ENCODE measurements around the gene DOCK3. TPM values are rescaled to one million over a fixed set of nuclear protein-coding genes. Genes with fewer than 3 reads are reported as not detected.

DOCK3 gene
- polyA plus RNA-seq, 1 donor: 0.81 TPM

GRCh38 chr3:51336261-51336660 is 661.5 kb downstream of the DOCK3 start:
- Histone ChIP-seq H3K27me3 (ENCODE audit: control insufficient read depth, insufficient read depth, low read length) (no peaks in the 10 kb centered on the region), H3K9me3 (ENCODE audit: control insufficient read depth, low read depth, low read length) (no peaks in the 10 kb centered on the region), H3K4me1 (ENCODE audit: control insufficient read depth, insufficient read depth, low read length) (peaks cover 4% of the 10 kb centered on the region), H3K4me3 (ENCODE audit: low read length) (no peak overlapping the region), H3K36me3 (ENCODE audit: control insufficient read depth, insufficient read depth, low read length) (no peaks in the 10 kb centered on the region), H3K27ac (ENCODE audit: low read length) (no peak overlapping the region)
- WGBS (ENCODE audit: insufficient coverage, low lambda C conversion rate): no CpG with 5 or more reads among the region's 1 CpG
- DNase-seq: no peak

GRCh38 chr3:51337666-51338065 is 662.9 kb downstream of the DOCK3 start:
- H3K4me1 ChIP-seq (ENCODE audit: control insufficient read depth, insufficient read depth, low read length): peaks cover 4% of the 10 kb centered on the region
- no peak overlapping the region for H3K27ac ChIP-seq (ENCODE audit: low read length)
- no CpG with 5 or more reads among the region's 1 CpG for WGBS (ENCODE audit: insufficient coverage, low lambda C conversion rate)
- no peaks in the 10 kb centered on the region for H3K9me3 ChIP-seq (ENCODE audit: control insufficient read depth, low read depth, low read length)
- H3K4me3 ChIP-seq (ENCODE audit: low read length): no peak overlapping the region
- no peak for DNase-seq
- no peaks in the 10 kb centered on the region for H3K27me3 ChIP-seq (ENCODE audit: control insufficient read depth, insufficient read depth, low read length)
- H3K36me3 ChIP-seq (ENCODE audit: control insufficient read depth, insufficient read depth, low read length): no peaks in the 10 kb centered on the region

GRCh38 chr3:51338632-51339031 is 663.9 kb downstream of the DOCK3 start:
- Histone ChIP-seq H3K9me3 (ENCODE audit: control insufficient read depth, low read depth, low read length) (no peaks in the 10 kb centered on the region), H3K4me3 (ENCODE audit: low read length) (no peak overlapping the region), H3K27me3 (ENCODE audit: control insufficient read depth, insufficient read depth, low read length) (no peaks in the 10 kb centered on the region), H3K27ac (ENCODE audit: low read length) (no peak overlapping the region), H3K36me3 (ENCODE audit: control insufficient read depth, insufficient read depth, low read length) (no peaks in the 10 kb centered on the region), H3K4me1 (ENCODE audit: control insufficient read depth, insufficient read depth, low read length) (peaks cover 4% of the 10 kb centered on the region)
- WGBS (ENCODE audit: insufficient coverage, low lambda C conversion rate): 100% methylated on average over 1 of the region's 3 CpGs
- no peak for DNase-seq

- peak; percentile 18 to 29 for DNase-seq
- H3K4me3 ChIP-seq (ENCODE audit: low read length): no peak overlapping the region
Measured at GRCh38 chr3:51340013-51340829, 665.5 kb downstream of the DOCK3 start.

GRCh38 chr3:51340989-51341636 is 666.4 kb downstream of the DOCK3 start:
- DNase-seq: no peak
- H3K27me3 ChIP-seq (ENCODE audit: control insufficient read depth, insufficient read depth, low read length): no peaks in the 10 kb centered on the region
- no peaks in the 10 kb centered on the region for H3K36me3 ChIP-seq (ENCODE audit: control insufficient read depth, insufficient read depth, low read length)
- no peaks in the 10 kb centered on the region for H3K9me3 ChIP-seq (ENCODE audit: control insufficient read depth, low read depth, low read length)
- H3K4me3 ChIP-seq (ENCODE audit: low read length): no peak overlapping the region
- no CpG with 5 or more reads among the region's 8 CpGs for WGBS (ENCODE audit: insufficient coverage, low lambda C conversion rate)
- H3K27ac ChIP-seq (ENCODE audit: low read length): no peak overlapping the region
- H3K4me1 ChIP-seq (ENCODE audit: control insufficient read depth, insufficient read depth, low read length): peaks cover 4% of the 10 kb centered on the region

More at GRCh38 chr3:51340013-51340829, 665.5 kb downstream of the DOCK3 start:
- no peak overlapping the region for H3K27ac ChIP-seq (ENCODE audit: low read length)
- H3K27me3 ChIP-seq (ENCODE audit: control insufficient read depth, insufficient read depth, low read length): no peaks in the 10 kb centered on the region
- H3K9me3 ChIP-seq (ENCODE audit: control insufficient read depth, low read depth, low read length): no peaks in the 10 kb centered on the region
- peaks cover 4% of the 10 kb centered on the region for H3K4me1 ChIP-seq (ENCODE audit: control insufficient read depth, insufficient read depth, low read length)
- 60% methylated on average over 1 of the region's 4 CpGs for WGBS (ENCODE audit: insufficient coverage, low lambda C conversion rate)
- no peaks in the 10 kb centered on the region for H3K36me3 ChIP-seq (ENCODE audit: control insufficient read depth, insufficient read depth, low read length)

GRCh38 chr3:51343918-51344687 is 669.4 kb downstream of the DOCK3 start:
- H3K4me3 ChIP-seq (ENCODE audit: low read length): no peak overlapping the region
- H3K4me1 ChIP-seq (ENCODE audit: control insufficient read depth, insufficient read depth, low read length): peaks cover 4% of the 10 kb centered on the region
- H3K27me3 ChIP-seq (ENCODE audit: control insufficient read depth, insufficient read depth, low read length): no peaks in the 10 kb centered on the region
- H3K27ac ChIP-seq (ENCODE audit: low read length): no peak overlapping the region
- H3K9me3 ChIP-seq (ENCODE audit: control insufficient read depth, low read depth, low read length): no peaks in the 10 kb centered on the region
- no peaks in the 10 kb centered on the region for H3K36me3 ChIP-seq (ENCODE audit: control insufficient read depth, insufficient read depth, low read length)
- DNase-seq: no peak
- WGBS (ENCODE audit: insufficient coverage, low lambda C conversion rate): no CpG with 5 or more reads among the region's 7 CpGs

GRCh38 chr3:51350751-51351150 is 676.0 kb downstream of the DOCK3 start:
- Histone ChIP-seq H3K9me3 (ENCODE audit: control insufficient read depth, low read depth, low read length) (no peaks in the 10 kb centered on the region), H3K27ac (ENCODE audit: low read length) (no peak overlapping the region), H3K4me1 (ENCODE audit: control insufficient read depth, insufficient read depth, low read length) (no peaks in the 10 kb centered on the region), H3K27me3 (ENCODE audit: control insufficient read depth, insufficient read depth, low read length) (peaks cover 2% of the 10 kb centered on the region), H3K36me3 (ENCODE audit: control insufficient read depth, insufficient read depth, low read length) (no peaks in the 10 kb centered on the region), H3K4me3 (ENCODE audit: low read length) (no peak overlapping the region)
- WGBS (ENCODE audit: insufficient coverage, low lambda C conversion rate): no CpG with 5 or more reads among the region's 1 CpG
- DNase-seq: no peak

GRCh38 chr3:51353131-51353530 is 678.4 kb downstream of the DOCK3 start:
- Histone ChIP-seq H3K36me3 (ENCODE audit: control insufficient read depth, insufficient read depth, low read length) (no peaks in the 10 kb centered on the region), H3K4me3 (ENCODE audit: low read length) (no peak overlapping the region), H3K27me3 (ENCODE audit: control insufficient read depth, insufficient read depth, low read length) (peaks cover 2% of the 10 kb centered on the region), H3K27ac (ENCODE audit: low read length) (no peak overlapping the region), H3K9me3 (ENCODE audit: control insufficient read depth, low read depth, low read length) (no peaks in the 10 kb centered on the region), H3K4me1 (ENCODE audit: control insufficient read depth, insufficient read depth, low read length) (no peaks in the 10 kb centered on the region)
- no CpG with 5 or more reads among the region's 4 CpGs for WGBS (ENCODE audit: insufficient coverage, low lambda C conversion rate)
- DNase-seq: no peak

- H3K4me3 ChIP-seq (ENCODE audit: low read length): no peak overlapping the region
- no peaks in the 10 kb centered on the region for H3K36me3 ChIP-seq (ENCODE audit: control insufficient read depth, insufficient read depth, low read length)
- peaks cover 3% of the 10 kb centered on the region for H3K27me3 ChIP-seq (ENCODE audit: control insufficient read depth, insufficient read depth, low read length)
- no peaks in the 10 kb centered on the region for H3K9me3 ChIP-seq (ENCODE audit: control insufficient read depth, low read depth, low read length)
- no peak for DNase-seq
- no peak overlapping the region for H3K27ac ChIP-seq (ENCODE audit: low read length)
- WGBS (ENCODE audit: insufficient coverage, low lambda C conversion rate): no CpG with 5 or more reads among the region's 1 CpG
- no peaks in the 10 kb centered on the region for H3K4me1 ChIP-seq (ENCODE audit: control insufficient read depth, insufficient read depth, low read length)
Measured at GRCh38 chr3:51353691-51354090, 679.0 kb downstream of the DOCK3 start.

- Histone ChIP-seq H3K9me3 (ENCODE audit: control insufficient read depth, low read depth, low read length) (no peaks in the 10 kb centered on the region), H3K27me3 (ENCODE audit: control insufficient read depth, insufficient read depth, low read length) (peaks cover 5% of the 10 kb centered on the region), H3K27ac (ENCODE audit: low read length) (no peak overlapping the region), H3K36me3 (ENCODE audit: control insufficient read depth, insufficient read depth, low read length) (no peaks in the 10 kb centered on the region), H3K4me1 (ENCODE audit: control insufficient read depth, insufficient read depth, low read length) (no peaks in the 10 kb centered on the region), H3K4me3 (ENCODE audit: low read length) (no peak overlapping the region)
- no CpG with 5 or more reads among the region's 2 CpGs for WGBS (ENCODE audit: insufficient coverage, low lambda C conversion rate)
- no peak for DNase-seq
Measured at GRCh38 chr3:51354172-51354571, 679.4 kb downstream of the DOCK3 start.

All from large intestine (tissue), 3 donors.